Measurements from ENCODE around the gene RRAGD. TPM values are rescaled to one million over a fixed set of nuclear protein-coding genes. Genes with fewer than 3 reads are reported as not detected.

The RRAGD gene
- total RNA-seq, 1 experiment from 2014 or later: 27.8 TPM

GRCh38 chr6:89324304-89324703, 87.8 kb downstream of the RRAGD start:
- Histone ChIP-seq H3K4me1 (ENCODE audit: control insufficient read depth, insufficient read depth, low read length) (no peaks in the 10 kb centered on the region), H3K4me3 (ENCODE audit: low read depth in 2 of 2, low read length in 2 of 2) (no peak overlapping the region), H3K27ac (ENCODE audit: low read length) (no peak overlapping the region), H3K27me3 (ENCODE audit: control insufficient read depth, insufficient read depth, low read length) (no peaks in the 10 kb centered on the region), H3K36me3 (ENCODE audit: control insufficient read depth, insufficient read depth, low read length) (no peaks in the 10 kb centered on the region), H3K9me3 (ENCODE audit: control insufficient read depth, insufficient read depth, low read depth, low read length) (no peaks in the 10 kb centered on the region)
- no TSS peak for BruUV-seq (replicated peaks)
- in situ Hi-C loops (cut with HindIII; ENCODE audit: low pct_unique_long_range_greater_than_20kb, low sequenced_read_pairs): no loop called here
- TF ChIP-seq SIN3A (IDR thresholded peaks at IDR 0.05; ENCODE audit: borderline replicate concordance, insufficient read depth, low read depth, low read length) (no peak), CTCF (IDR thresholded peaks at IDR 0.05) (no peak), REST (IDR thresholded peaks at IDR 0.05; ENCODE audit: insufficient read depth in 1 of 2, low read depth in 2 of 2, low read length in 1 of 2) (no peak), POLR2AphosphoS5 (IDR thresholded peaks at IDR 0.05; ENCODE audit: low read depth, low read length) (no peak), TCF7L2 (IDR thresholded peaks at IDR 0.05; ENCODE audit: low read depth, low read length) (no peak)
- no peak for ATAC-seq
- ChIA-PET CTCF (no interaction called here), POLR2A (no interaction called here)
- DNase-seq (ENCODE audit: low read depth, low spot score): no peak
- intact Hi-C loops (cut with micrococcal nuclease; ENCODE audit: unreplicated experiment): no loop called here

GRCh38 chr6:89323511-89323971, 88.5 kb downstream of the RRAGD start:
- in situ Hi-C loops (cut with HindIII; ENCODE audit: low pct_unique_long_range_greater_than_20kb, low sequenced_read_pairs): no loop called here
- Histone ChIP-seq H3K36me3 (ENCODE audit: control insufficient read depth, insufficient read depth, low read length) (no peaks in the 10 kb centered on the region), H3K4me3 (ENCODE audit: low read depth in 2 of 2, low read length in 2 of 2) (no peak overlapping the region), H3K4me1 (ENCODE audit: control insufficient read depth, insufficient read depth, low read length) (no peaks in the 10 kb centered on the region), H3K27me3 (ENCODE audit: control insufficient read depth, insufficient read depth, low read length) (no peaks in the 10 kb centered on the region), H3K9me3 (ENCODE audit: control insufficient read depth, insufficient read depth, low read depth, low read length) (no peaks in the 10 kb centered on the region), H3K27ac (ENCODE audit: low read length) (no peak overlapping the region)
- DNase-seq (ENCODE audit: low read depth, low spot score): no peak
- no TSS peak for BruUV-seq (replicated peaks)
- no peak for TF ChIP-seq POLR2AphosphoS5 (IDR thresholded peaks at IDR 0.05; ENCODE audit: low read depth, low read length)
- no peak for TF ChIP-seq SIN3A (IDR thresholded peaks at IDR 0.05; ENCODE audit: borderline replicate concordance, insufficient read depth, low read depth, low read length)
- no peak for TF ChIP-seq TCF7L2 (IDR thresholded peaks at IDR 0.05; ENCODE audit: low read depth, low read length)
- no peak for TF ChIP-seq CTCF (IDR thresholded peaks at IDR 0.05)
- no peak for TF ChIP-seq REST (IDR thresholded peaks at IDR 0.05; ENCODE audit: insufficient read depth in 1 of 2, low read depth in 2 of 2, low read length in 1 of 2)
- intact Hi-C loops (cut with micrococcal nuclease; ENCODE audit: unreplicated experiment): no loop called here
- ATAC-seq: no peak
- ChIA-PET CTCF (no interaction called here), POLR2A (no interaction called here)

Data from Panc1 (cell line).